GM23338 (cell line): ENCODE measurements around the gene MYO5A. TPM values are rescaled to one million over a fixed set of nuclear protein-coding genes. Genes with fewer than 3 reads are reported as not detected.

ENCODE experiments used
- ATAC-seq: fragments of 200-7000 bp; cut with Tn5 transposase; 3 replicates; pipeline ENCODE4 v1.9.1; 2020
- DNase-seq: peaks from one replicate; pipeline ENCODE4 v3.0.0-alpha.2; 2015; ENCODE audit warnings: low spot score
- H2AFZ ChIP-seq: fragments of 200-600 bp; sonication (generic); 2 replicates; pipeline ENCODE4 v1.8.0; 2016; ENCODE audit warnings: antibody characterized with exemption, mild to moderate bottlenecking, moderate library complexity
- H3F3A ChIP-seq: fragments of 200-600 bp; sonication (generic); replicated peaks from 2 replicates; pipeline ENCODE4 v1.8.0; 2017; ENCODE audit warnings: antibody characterized with exemption, mixed run types, low read depth
- H3K27ac ChIP-seq: fragments of 200-600 bp; sonication (generic); 2 replicates; pipeline ENCODE4 v1.6.1; 2016; ENCODE audit warnings: low read depth
- H3K27me3 ChIP-seq: fragments of 200-600 bp; sonication (generic); 2 replicates; pipeline ENCODE4 v1.8.0; 2016; ENCODE audit warnings: mild to moderate bottlenecking, mixed run types, moderate library complexity; ENCODE audit not compliant: insufficient read depth
- H3K36me3 ChIP-seq: fragments of 200-600 bp; sonication (generic); 2 replicates; pipeline ENCODE4 v1.8.0; 2016; ENCODE audit warnings: mild to moderate bottlenecking; ENCODE audit not compliant: insufficient read depth
- H3K4me1 ChIP-seq: fragments of 200-600 bp; sonication (generic); 2 replicates; pipeline ENCODE4 v1.8.0; 2016; ENCODE audit warnings: mild to moderate bottlenecking, moderate library complexity; ENCODE audit not compliant: insufficient read depth
- H3K4me2 ChIP-seq: fragments of 200-600 bp; sonication (generic); 2 replicates; pipeline ENCODE4 v1.7.1; 2017; ENCODE audit warnings: mixed run types
- H3K4me3 ChIP-seq: fragments of 200-600 bp; sonication (generic); 2 replicates; pipeline ENCODE4 v1.6.1; 2016; ENCODE audit warnings: mixed run types
- H3K79me2 ChIP-seq: fragments of 200-600 bp; sonication (generic); replicated peaks from 2 replicates; pipeline ENCODE4 v1.8.0; 2017; ENCODE audit warnings: mild to moderate bottlenecking; ENCODE audit not compliant: insufficient read depth
- H3K9me2 ChIP-seq: fragments of 200-600 bp; sonication (generic); 2 replicates; pipeline ENCODE4 v1.8.0; 2017; ENCODE audit not compliant: insufficient read depth
- H4K20me1 ChIP-seq: fragments of 200-600 bp; sonication (generic); replicated peaks from 2 replicates; pipeline ENCODE4 v1.8.0; 2017; ENCODE audit warnings: mild to moderate bottlenecking; ENCODE audit not compliant: insufficient read depth
- H3K27ac Mint-ChIP-seq: 2 replicates; pipeline ENCODE4 v1.8.0; 2020; ENCODE audit warnings: inconsistent platforms, mild to moderate bottlenecking, moderate library complexity, mixed read lengths
- H3K27me3 Mint-ChIP-seq: 3 replicates; pipeline ENCODE4 v1.8.0; 2022; ENCODE audit warnings: low read depth, mild to moderate bottlenecking, moderate library complexity, mixed read lengths, inconsistent platforms; ENCODE audit not compliant: insufficient read depth, poor library complexity
- H3K36me3 Mint-ChIP-seq: 3 replicates; pipeline ENCODE4 v1.8.0; 2021; ENCODE audit warnings: low read depth, mild to moderate bottlenecking, inconsistent platforms, moderate library complexity, mixed read lengths
- H3K4me1 Mint-ChIP-seq: 3 replicates; pipeline ENCODE4 v1.8.0; 2020; ENCODE audit warnings: mild to moderate bottlenecking, inconsistent platforms, mixed read lengths
- H3K4me3 Mint-ChIP-seq: 3 replicates; pipeline ENCODE4 v1.8.0; 2021; ENCODE audit warnings: moderate library complexity, mild to moderate bottlenecking, inconsistent platforms, mixed read lengths
- H3K9me3 Mint-ChIP-seq: 3 replicates; pipeline ENCODE4 v1.8.0; 2020; ENCODE audit warnings: moderate library complexity, mild to moderate bottlenecking, inconsistent platforms, mixed read lengths
- CREB1 ChIP-seq: fragments of 250-450 bp; sonication (Bioruptor Pico); IDR thresholded peaks from 2 replicates; pipeline ENCODE4 v1.5.0; 2020; ENCODE audit warnings: low read depth, mild to moderate bottlenecking, moderate library complexity
- CTCF ChIP-seq, 2 experiments: fragments of 200-600 bp in 1 of 2; sonication (generic) in 1 of 2; conservative IDR thresholded peaks; 2 replicates each; pipeline versions ENCODE4 v1.5.1 to v1.6.1; 2016 to 2017; ENCODE audit warnings: antibody characterized with exemption in 2 of 2, low read depth in 2 of 2, mild to moderate bottlenecking in 2 of 2, moderate library complexity in 1 of 2
- EZH2 ChIP-seq: fragments of 200-600 bp; sonication (generic); IDR thresholded peaks from one replicate; pipeline ENCODE4 v1.8.0; 2017; ENCODE audit warnings: antibody characterized with exemption, mild to moderate bottlenecking, low read depth; ENCODE audit not compliant: unreplicated experiment
- JUNB ChIP-seq: IDR thresholded peaks from one replicate; pipeline ENCODE4 v1.6.1; 2016; ENCODE audit warnings: antibody characterized with exemption; ENCODE audit not compliant: unreplicated experiment
- STAT1 ChIP-seq: IDR thresholded peaks from one replicate; pipeline ENCODE4 v1.6.1; 2016; ENCODE audit warnings: antibody characterized with exemption; ENCODE audit not compliant: unreplicated experiment
- ZNF114 ChIP-seq: fragments of 250-450 bp; sonication (Bioruptor Pico); IDR thresholded peaks from 2 replicates; pipeline ENCODE4 v1.5.0; 2020; ENCODE audit warnings: mild to moderate bottlenecking, moderate library complexity
- ZNF331 ChIP-seq: fragments of 250-450 bp; sonication (Bioruptor Pico); IDR thresholded peaks from 2 replicates; pipeline ENCODE4 v1.5.0; 2020; ENCODE audit warnings: low read depth, mild to moderate bottlenecking, moderate library complexity
- polyA plus RNA-seq: library from polyadenylated mRNA; unstranded; fragments of >200 nt; fragmentation: Nextera tagmentation; extraction: Ambion mirVana; gene quantifications from 2 replicates; pipeline ENCODE4 v1.2.1, GENCODE V29; 2016
- total RNA-seq: library from RNA; depleted of rRNA; stranded (reverse); fragments of >200 nt; shearing (Covaris generic); gene quantifications from 2 replicates; pipeline ENCODE4 v1.2.3, GENCODE V29; 2014
- TF ChIP-seq, protein P1 (sequence below): IDR thresholded peaks from one replicate; pipeline ENCODE4 v1.6.1; 2018; ENCODE audit warnings: antibody characterized with exemption; ENCODE audit not compliant: unreplicated experiment

Gene MYO5A
- total and polyA plus RNA-seq, 2 experiments from 2014 or later = 5.7 to 31.8 TPM

GRCh38 chr15:52480990-52481389 is 47.7 kb downstream of the MYO5A start:
- H3K4me1 Mint-ChIP-seq = peaks cover 18% of the 10 kb centered on the region; the same call in 2 of the 3 replicates
- no peak overlapping the region for H3K27ac ChIP-seq

DNA sequence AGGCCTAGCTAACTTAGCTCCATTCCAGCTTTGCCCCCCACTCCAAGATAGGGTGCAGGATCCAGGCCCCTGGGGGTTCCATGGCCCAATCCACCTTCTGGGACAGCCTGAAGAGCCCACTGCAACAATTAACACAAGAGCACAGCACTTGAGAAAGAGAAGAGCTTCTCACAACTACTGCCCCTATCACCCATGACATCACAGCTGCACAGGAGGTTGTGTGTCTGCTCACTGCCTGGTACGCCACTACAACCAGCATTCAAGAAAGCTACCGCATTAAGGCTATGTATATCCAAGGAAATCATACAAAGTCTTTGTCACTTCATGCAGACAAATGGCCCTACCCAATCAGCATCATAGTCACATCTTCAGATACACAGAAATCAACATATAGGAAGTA is 62.0 kb downstream of the MYO5A start:
- peak; percentile 18; the same call in 2 of the 3 replicates for ATAC-seq
- peaks cover 16% of the 10 kb centered on the region for H3K4me1 Mint-ChIP-seq

More at GRCh38 chr15:52480990-52481389, 47.7 kb downstream of the MYO5A start:
- Histone ChIP-seq H3K9me2 (no peaks in the 10 kb centered on the region), H3K4me2 (no peak overlapping the region), H4K20me1 (no peaks in the 10 kb centered on the region), H2AFZ (no peak overlapping the region), H3K79me2 (peaks cover 8% of the 10 kb centered on the region), H3K27me3 (no peaks in the 10 kb centered on the region), H3K4me3 (no peak overlapping the region), H3K4me1 (peaks cover 14% of the 10 kb centered on the region; the same call in 1 of the 2 replicates), H3F3A (no peaks in the 10 kb centered on the region), H3K36me3 (no peaks in the 10 kb centered on the region)
- peaks cover 17% of the 10 kb centered on the region for H3K36me3 Mint-ChIP-seq
- ATAC-seq = no peak
- no peak for DNase-seq
- no peaks in the 10 kb centered on the region for H3K27me3 Mint-ChIP-seq
- no peak for TF ChIP-seq CTCF (conservative IDR thresholded peaks at IDR 0.05; ENCODE audit: low read depth in 2 of 2)
- TF ChIP-seq, protein P1, sequence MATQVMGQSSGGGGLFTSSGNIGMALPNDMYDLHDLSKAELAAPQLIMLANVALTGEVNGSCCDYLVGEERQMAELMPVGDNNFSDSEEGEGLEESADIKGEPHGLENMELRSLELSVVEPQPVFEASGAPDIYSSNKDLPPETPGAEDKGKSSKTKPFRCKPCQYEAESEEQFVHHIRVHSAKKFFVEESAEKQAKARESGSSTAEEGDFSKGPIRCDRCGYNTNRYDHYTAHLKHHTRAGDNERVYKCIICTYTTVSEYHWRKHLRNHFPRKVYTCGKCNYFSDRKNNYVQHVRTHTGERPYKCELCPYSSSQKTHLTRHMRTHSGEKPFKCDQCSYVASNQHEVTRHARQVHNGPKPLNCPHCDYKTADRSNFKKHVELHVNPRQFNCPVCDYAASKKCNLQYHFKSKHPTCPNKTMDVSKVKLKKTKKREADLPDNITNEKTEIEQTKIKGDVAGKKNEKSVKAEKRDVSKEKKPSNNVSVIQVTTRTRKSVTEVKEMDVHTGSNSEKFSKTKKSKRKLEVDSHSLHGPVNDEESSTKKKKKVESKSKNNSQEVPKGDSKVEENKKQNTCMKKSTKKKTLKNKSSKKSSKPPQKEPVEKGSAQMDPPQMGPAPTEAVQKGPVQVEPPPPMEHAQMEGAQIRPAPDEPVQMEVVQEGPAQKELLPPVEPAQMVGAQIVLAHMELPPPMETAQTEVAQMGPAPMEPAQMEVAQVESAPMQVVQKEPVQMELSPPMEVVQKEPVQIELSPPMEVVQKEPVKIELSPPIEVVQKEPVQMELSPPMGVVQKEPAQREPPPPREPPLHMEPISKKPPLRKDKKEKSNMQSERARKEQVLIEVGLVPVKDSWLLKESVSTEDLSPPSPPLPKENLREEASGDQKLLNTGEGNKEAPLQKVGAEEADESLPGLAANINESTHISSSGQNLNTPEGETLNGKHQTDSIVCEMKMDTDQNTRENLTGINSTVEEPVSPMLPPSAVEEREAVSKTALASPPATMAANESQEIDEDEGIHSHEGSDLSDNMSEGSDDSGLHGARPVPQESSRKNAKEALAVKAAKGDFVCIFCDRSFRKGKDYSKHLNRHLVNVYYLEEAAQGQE = no peak
- TF ChIP-seq EZH2 = no peak
- no peak for TF ChIP-seq ZNF331 (CRISPR knock-in tag)
- no peak for TF ChIP-seq STAT1
- H3K9me3 Mint-ChIP-seq = peaks cover 13% of the 10 kb centered on the region
- H3K27ac Mint-ChIP-seq = no peak overlapping the region
- no peak overlapping the region for H3K4me3 Mint-ChIP-seq

More for the DNA sequence above, 62.0 kb downstream of the MYO5A start:
- Mint-ChIP-seq H3K36me3 (no peaks in the 10 kb centered on the region), H3K4me3 (no peak overlapping the region; the same call in 2 of the 3 replicates), H3K27ac (peak overlapping the region; percentile 44; the same call in 1 of the 2 replicates), H3K27me3 (peaks cover 13% of the 10 kb centered on the region), H3K9me3 (no peaks in the 10 kb centered on the region)
- TF ChIP-seq ZNF114 (CRISPR knock-in tag) (no peak), JUNB (no peak), STAT1 (no peak), CREB1 (CRISPR knock-in tag) (peak; percentile 37; the same call in 1 of the 2 replicates)
- Histone ChIP-seq H3K79me2 (peaks cover 25% of the 10 kb centered on the region; the same call in 1 of the 2 replicates), H3K4me1 (peaks cover 15% of the 10 kb centered on the region), H3K27ac (peak overlapping the region; percentile 64; the same call in 1 of the 2 replicates), H3K4me3 (no peak overlapping the region), H3K9me2 (no peaks in the 10 kb centered on the region), H3K36me3 (no peaks in the 10 kb centered on the region), H2AFZ (no peak overlapping the region), H3K27me3 (no peaks in the 10 kb centered on the region), H3K4me2 (peak overlapping the region; percentile 65), H3F3A (no peaks in the 10 kb centered on the region), H4K20me1 (no peaks in the 10 kb centered on the region)
- no peak for DNase-seq
